ENCODE data around the gene EFCAB11.

Gene EFCAB11

GRCh38 chr14:89865153-89865552 lies 89.4 kb downstream of the EFCAB11 start:
- DNase-seq: no peak

GRCh38 chr14:89862856-89863255 lies 91.7 kb downstream of the EFCAB11 start:
- DNase-seq: no peak

GRCh38 chr14:89861630-89862029 lies 92.9 kb downstream of the EFCAB11 start:
- DNase-seq: no peak

- DNase-seq: no peak
Observed at GRCh38 chr14:89858089-89858488, 96.4 kb downstream of the EFCAB11 start.

GRCh38 chr14:89856871-89857345 lies 97.6 kb downstream of the EFCAB11 start:
- no peak for DNase-seq

GRCh38 chr14:89855961-89856656 lies 98.4 kb downstream of the EFCAB11 start:
- DNase-seq: no peak

- no peak for DNase-seq
Observed at GRCh38 chr14:89853936-89854693, 100.4 kb downstream of the EFCAB11 start.

- no peak for DNase-seq
Observed at GRCh38 chr14:89851106-89851505, 103.4 kb downstream of the EFCAB11 start.

GRCh38 chr14:89849931-89850330 lies 104.6 kb downstream of the EFCAB11 start:
- DNase-seq: no peak

- no peak for DNase-seq
Observed at GRCh38 chr14:89848165-89848564, 106.4 kb downstream of the EFCAB11 start.

- no peak for DNase-seq
Observed at GRCh38 chr14:89845346-89845745, 109.2 kb downstream of the EFCAB11 start.

GRCh38 chr14:89844508-89844907 lies 110.0 kb downstream of the EFCAB11 start:
- no peak for DNase-seq

- no peak for DNase-seq
Observed at GRCh38 chr14:89842837-89843236, 111.7 kb downstream of the EFCAB11 start.

- DNase-seq: no peak
Observed at GRCh38 chr14:89841851-89842250, 112.7 kb downstream of the EFCAB11 start.

- DNase-seq: no peak
Observed at GRCh38 chr14:89836830-89837469, 117.6 kb downstream of the EFCAB11 start.

GRCh38 chr14:89833661-89834060 lies 120.9 kb downstream of the EFCAB11 start:
- no peak for DNase-seq

GRCh38 chr14:89833120-89833532 lies 121.4 kb downstream of the EFCAB11 start:
- no peak for DNase-seq

- no peak for DNase-seq
Observed at GRCh38 chr14:89828471-89829165, 125.9 kb downstream of the EFCAB11 start.

GRCh38 chr14:89827265-89827664 lies 127.3 kb downstream of the EFCAB11 start:
- DNase-seq: no peak

GRCh38 chr14:89826596-89826995 lies 127.9 kb downstream of the EFCAB11 start:
- no peak for DNase-seq

- no peak for DNase-seq
Observed at GRCh38 chr14:89823743-89824142, 130.8 kb downstream of the EFCAB11 start.

GRCh38 chr14:89814126-89814525 lies 140.4 kb downstream of the EFCAB11 start:
- no peak for DNase-seq

- DNase-seq: no peak
Observed at GRCh38 chr14:89813617-89814031, 140.9 kb downstream of the EFCAB11 start.
